IPS DF 19.7 (cell line): ENCODE results near the gene MRPS18C.

ENCODE experiments used
- DNase-seq: peaks from one replicate; pipeline ENCODE4 v3.0.0-alpha.2; 2013; ENCODE audit warnings: low read depth, low spot score

Gene MRPS18C

GRCh38 chr4:83455281-83456183, at the start of gene MRPS18C, which contains the start of gene HELQ:
TSS of gene MRPS18C (plus strand) at chr4:83456058. CDS start at chr4:83456078, 20 bp downstream.
TSS of gene HELQ (minus strand) at chr4:83455823. CDS start at chr4:83455693, 130 bp downstream.
- DNase-seq, result peak; percentile 96

GRCh38 chr4:83408908-83409307, 47.0 kb upstream of the MRPS18C start:
- DNase-seq, result no peak

GRCh38 chr4:83413676-83414075, 42.2 kb upstream of the MRPS18C start:
- DNase-seq, result no peak

GRCh38 chr4:83417566-83417965, 38.3 kb upstream of the MRPS18C start:
- no peak for DNase-seq

- DNase-seq, result no peak
Observed at GRCh38 chr4:83418211-83418610, 37.6 kb upstream of the MRPS18C start.

GRCh38 chr4:83431200-83431599, 24.7 kb upstream of the MRPS18C start:
- DNase-seq, result no peak

GRCh38 chr4:83436680-83437079, 19.2 kb upstream of the MRPS18C start:
- no peak for DNase-seq

- no peak for DNase-seq
Observed at GRCh38 chr4:83438719-83439118, 17.1 kb upstream of the MRPS18C start.

GRCh38 chr4:83440148-83440814, 15.6 kb upstream of the MRPS18C start:
- no peak for DNase-seq

GRCh38 chr4:83440899-83441298, 15.0 kb upstream of the MRPS18C start:
- DNase-seq, result no peak

GRCh38 chr4:83449009-83449408, 6.8 kb upstream of the MRPS18C start:
- DNase-seq, result no peak

- DNase-seq, result no peak
Observed at GRCh38 chr4:83454686-83455085, 1.2 kb upstream of the MRPS18C start.

GRCh38 chr4:83456184-83456501, 285 bp downstream of the MRPS18C start:
- DNase-seq, result no peak

GRCh38 chr4:83473423-83473822, 17.6 kb downstream of the MRPS18C start:
- no peak for DNase-seq

- DNase-seq, result no peak
Observed at GRCh38 chr4:83473966-83474365, 18.1 kb downstream of the MRPS18C start.

- peak; percentile 61 for DNase-seq
Observed at GRCh38 chr4:83484500-83485461, 28.9 kb downstream of the MRPS18C start, which contains the start of gene ABRAXAS1. TSS of gene ABRAXAS1 (minus strand) at chr4:83485100. CDS start at chr4:83485072, 28 bp downstream.

- no peak for DNase-seq
Observed at GRCh38 chr4:83486457-83487129, 30.7 kb downstream of the MRPS18C start.

- no peak for DNase-seq
Observed at GRCh38 chr4:83489711-83490326, 34.0 kb downstream of the MRPS18C start.

- no peak for DNase-seq
Observed at GRCh38 chr4:83490876-83491450, 35.1 kb downstream of the MRPS18C start.
